NCI-H510A treated with DMSO at 0.1 percent for 48 hours (cell line): Measurements from ENCODE around the gene PHKB.
A peak's percentile ranks its signal among the peaks of the same experiment; 100 is the strongest.
"Not testable (repeated sequence)": the region's sequence is repeated elsewhere in the genome, so short reads cannot be mapped to it uniquely, and the experiment has no call there.

ENCODE experiments used
- DNase-seq: peaks from one replicate; lab custom pipeline; 2025; lab: John Stamatoyannopoulos, UW

PHKB gene

GRCh38 chr16:47470211-47470610, 9.1 kb downstream of the PHKB start:
- DNase-seq: no peak

- DNase-seq: no peak
Measured at GRCh38 chr16:47470810-47471209, 9.7 kb downstream of the PHKB start.

- not testable (repeated sequence) for DNase-seq
Measured at GRCh38 chr16:47473004-47473403, 11.9 kb downstream of the PHKB start.

GRCh38 chr16:47473792-47474191, 12.7 kb downstream of the PHKB start:
- no peak for DNase-seq

DNA sequence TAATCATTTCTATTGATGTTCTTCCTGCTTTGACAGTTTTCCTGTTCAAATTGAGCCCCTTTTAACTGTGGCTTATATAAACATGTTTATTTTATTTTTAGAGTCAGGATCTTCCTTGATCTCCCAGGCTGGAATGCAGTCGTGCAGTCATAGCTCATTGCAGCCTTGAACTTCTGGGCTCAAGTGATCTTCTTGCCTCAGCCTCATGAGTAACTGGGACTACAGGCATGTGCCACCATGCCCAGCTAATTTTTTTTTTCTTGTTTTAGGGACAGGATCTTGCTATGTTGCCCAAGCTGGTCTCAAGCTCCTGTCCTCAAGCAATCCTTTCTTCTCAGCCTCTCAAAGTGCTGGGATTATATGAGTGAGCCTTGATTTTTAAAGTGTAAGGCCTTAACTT, 14.7 kb downstream of the PHKB start:
- no peak for DNase-seq

GRCh38 chr16:47476654-47477345, 15.7 kb downstream of the PHKB start:
- no peak for DNase-seq

DNA sequence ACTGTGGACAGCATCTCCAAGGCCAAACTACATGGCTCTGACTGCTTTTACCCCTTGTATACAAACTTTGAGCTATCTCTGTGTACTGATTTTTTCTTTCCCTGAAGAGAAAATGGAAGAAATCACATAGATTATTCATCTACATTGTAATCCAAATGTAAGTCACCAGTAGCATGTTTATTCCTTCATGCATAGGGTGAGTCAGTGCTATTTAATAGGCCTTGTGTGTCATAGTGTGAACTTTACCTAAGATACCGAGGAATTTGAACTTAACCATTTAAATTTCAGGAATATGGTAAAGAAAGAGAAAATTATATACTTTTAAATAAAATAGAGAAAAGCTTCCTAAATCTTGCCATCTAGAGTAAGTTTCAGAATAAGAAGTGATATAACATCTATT, 16.5 kb downstream of the PHKB start:
- no peak for DNase-seq

GRCh38 chr16:47480410-47480809, 19.3 kb downstream of the PHKB start:
- DNase-seq: no peak

DNA sequence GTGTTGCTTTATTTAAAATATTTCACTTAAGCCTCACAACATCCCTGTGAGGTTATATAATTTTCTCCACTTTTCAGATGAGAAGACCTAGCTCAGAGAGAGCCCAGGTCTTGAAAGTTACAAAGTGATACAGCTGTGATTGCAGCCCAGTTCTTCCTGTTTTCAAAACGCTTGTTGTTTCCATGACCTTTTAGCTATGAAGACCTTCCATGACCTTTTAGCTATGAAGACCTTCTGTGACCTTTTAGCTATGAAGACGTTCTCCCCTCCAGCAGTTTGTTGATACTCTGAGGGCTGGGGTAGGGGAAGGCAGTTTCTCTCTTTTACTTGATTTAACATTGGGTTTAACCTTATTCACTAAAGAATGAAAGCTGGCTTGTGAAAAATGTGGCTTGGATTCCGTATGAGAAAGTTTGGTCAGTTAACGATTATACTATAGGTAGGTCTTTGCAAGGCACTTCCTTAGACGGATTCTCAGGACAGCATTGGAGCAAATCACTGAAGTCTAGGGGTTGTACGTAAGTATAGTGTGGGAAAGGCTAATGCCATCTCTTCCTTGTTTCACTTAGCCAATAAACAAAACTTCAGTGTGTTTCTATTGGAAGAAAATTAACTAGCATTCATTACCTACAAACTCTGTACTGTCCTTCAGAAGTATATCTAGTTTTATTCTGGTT, 20.7 kb downstream of the PHKB start:
- DNase-seq: no peak

- DNase-seq: no peak
Measured at GRCh38 chr16:47483616-47484015, 22.5 kb downstream of the PHKB start.

- no peak for DNase-seq
Measured at GRCh38 chr16:47486856-47487255, 25.7 kb downstream of the PHKB start.

GRCh38 chr16:47488051-47488450, 26.9 kb downstream of the PHKB start:
- no peak for DNase-seq

DNA sequence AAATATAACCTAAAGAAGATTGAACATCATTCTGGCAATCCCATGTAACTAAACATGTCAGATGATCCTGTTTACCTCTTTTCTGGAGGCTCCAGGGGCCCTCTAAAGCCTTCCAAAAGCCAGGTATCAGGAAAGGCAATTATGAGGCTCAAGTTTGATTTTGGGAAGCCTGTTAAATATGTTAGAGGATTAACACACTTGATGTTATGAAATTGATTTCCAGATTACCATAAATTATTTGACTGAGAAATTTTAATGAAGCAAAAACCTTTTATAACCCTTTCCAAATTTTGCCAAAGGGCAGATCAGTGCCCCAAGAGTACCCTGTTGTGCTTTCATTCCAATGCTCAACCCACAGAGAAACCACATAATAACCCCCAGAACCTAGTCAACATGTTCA, 29.3 kb downstream of the PHKB start:
- DNase-seq: no peak

DNA sequence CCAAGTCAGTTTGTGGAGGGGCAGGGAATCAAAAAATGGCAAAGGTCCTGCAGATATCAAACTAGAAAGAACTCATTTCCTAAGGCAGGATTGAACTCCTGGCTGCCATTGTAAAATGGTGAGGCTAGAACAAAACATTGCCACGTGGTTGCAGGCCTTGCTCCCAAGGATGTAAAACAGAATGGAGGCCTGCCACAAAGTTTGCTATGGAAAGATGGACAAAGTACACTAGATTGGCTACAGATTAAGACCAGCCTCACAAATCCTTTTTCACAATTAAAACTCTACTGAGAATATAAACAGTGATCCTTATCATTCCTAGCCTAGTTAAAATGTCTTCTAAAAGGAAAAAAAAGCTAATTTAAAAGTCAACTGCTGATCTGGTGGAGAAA, 30.9 kb downstream of the PHKB start:
- no peak for DNase-seq

- no peak for DNase-seq
Measured at GRCh38 chr16:47492428-47493377, 31.6 kb downstream of the PHKB start.

DNA sequence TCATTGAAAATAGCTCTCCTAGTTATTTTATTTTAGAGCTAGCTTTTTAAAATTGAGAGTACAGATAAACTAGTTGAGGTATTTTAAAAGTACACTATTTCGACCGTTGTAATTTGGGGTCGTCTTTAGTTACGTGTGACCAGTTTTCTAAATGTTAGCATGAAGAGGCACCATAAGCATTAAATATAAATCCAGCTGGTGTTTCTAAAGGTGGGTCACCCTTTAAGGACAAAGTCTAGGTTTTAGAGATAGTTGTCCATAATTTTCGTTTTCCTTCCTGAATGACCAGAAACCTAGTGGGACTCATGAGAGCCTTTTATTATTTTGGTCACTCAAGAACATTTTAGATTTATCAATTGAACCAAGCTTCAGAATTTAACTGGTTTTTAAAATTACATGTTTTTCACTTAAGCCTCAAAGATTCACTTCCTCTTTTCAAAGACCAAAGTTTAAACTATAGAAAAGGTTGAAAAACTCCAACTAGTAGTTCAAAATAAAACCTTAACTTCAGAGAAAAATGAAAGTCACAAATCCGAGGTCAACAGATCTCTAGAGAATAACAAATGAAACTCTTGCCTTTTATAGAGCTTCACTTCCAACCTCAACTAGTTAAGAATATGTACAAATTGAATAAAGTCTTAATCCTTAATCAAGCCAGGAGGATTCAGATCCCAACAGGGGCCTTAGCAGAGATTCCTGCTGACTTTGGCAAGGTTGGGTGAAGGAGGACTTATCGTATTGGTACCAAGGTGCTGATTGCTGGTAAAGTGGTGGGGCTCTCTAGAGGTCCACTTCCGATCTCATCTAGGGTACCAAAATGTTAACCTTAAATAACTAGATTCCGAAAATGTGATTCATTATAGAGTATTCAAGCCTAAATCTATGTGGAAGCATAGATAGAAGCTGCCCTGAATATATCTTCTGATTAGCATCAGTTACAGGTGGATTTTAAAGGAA, 32.5 kb downstream of the PHKB start:
- no peak for DNase-seq

GRCh38 chr16:47499080-47499699, 38.1 kb downstream of the PHKB start:
- no peak for DNase-seq

DNA sequence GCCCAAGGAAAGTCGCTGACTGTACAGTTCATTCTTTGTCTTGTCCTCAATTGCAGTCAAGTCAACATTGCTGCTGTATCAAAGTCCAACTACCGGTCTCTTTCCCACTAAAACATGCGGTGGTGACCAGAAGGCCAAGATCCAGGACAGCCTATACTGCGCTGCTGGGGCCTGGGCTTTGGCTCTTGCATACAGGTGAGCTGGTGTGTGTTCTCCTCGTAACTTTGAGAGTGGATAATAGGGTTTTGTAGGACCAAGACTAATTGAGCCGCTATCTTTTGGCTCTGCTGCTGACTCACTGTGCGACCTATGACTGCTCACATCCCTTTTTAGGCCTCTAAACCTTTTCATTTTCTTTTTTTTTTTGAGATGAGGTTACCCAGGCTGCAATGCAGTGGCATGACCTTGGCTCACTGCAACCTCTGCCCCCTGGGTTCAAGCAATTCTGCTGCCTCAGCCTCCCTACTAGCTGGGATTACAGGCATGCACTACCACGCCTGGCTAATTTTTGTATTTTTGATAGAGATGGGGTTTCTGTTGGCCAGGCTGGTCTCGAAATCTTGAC, 38.7 kb downstream of the PHKB start:
- DNase-seq: no peak

- peak; percentile 37 for DNase-seq
Measured at GRCh38 chr16:47503936-47504335, 42.8 kb downstream of the PHKB start.

GRCh38 chr16:47504599-47504998, 43.5 kb downstream of the PHKB start:
- DNase-seq: no peak

DNA sequence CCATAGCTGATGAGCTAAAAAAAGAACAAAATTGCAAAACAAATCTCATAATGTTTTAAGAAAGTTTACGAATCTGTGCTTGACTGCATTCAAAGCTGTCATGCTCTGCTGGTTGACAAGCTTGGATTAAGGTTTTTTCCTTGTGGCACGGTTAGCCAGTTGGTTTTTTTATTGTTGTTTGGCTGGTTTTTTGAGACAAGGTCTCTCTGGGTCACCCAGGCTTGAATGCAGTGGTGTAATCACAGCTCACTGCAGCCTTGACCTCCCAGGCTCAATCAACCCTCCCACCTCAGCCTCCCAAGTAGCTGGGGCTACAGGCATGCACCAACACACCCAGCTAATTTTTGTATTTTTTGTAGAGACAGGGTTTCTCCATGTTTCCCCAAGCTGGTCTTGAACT, 45.7 kb downstream of the PHKB start:
- DNase-seq: no peak
